ENCODE results near the gene MRPL55.

MRPL55 gene

DNA sequence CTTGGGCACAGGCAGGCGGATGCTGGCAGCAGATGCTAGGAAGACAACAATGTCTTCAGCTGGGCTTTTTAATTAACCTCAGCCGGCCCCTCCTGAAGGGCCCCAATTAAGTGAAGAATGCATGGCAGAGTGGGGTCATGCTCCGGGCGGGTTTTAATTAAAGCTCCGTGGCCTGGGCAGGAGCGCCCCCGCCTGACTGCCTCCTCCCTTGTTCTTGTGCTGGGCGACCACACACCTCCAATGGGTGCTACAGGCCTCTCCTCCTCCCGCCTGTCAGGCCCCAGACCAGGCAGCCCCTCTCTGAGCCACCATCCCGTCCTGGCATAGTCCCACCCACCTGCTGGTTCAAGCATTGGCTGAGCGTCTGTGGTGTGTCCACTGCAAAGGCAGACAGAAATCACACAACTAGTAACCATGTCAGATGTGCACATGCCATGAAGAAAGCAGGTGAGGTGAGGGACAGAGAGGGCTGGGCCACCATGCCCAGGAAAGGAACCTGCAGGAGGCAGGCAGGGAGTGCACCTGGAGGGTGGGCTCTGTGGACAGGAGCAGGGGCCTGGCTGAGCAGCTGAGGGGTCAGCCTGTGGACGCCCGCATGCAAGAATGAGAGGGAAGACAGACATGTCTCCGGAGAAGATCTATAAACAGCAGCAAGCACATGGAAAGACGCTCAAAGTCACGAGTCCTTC is 35.1 kb downstream of the MRPL55 start:
- DNase-seq (ENCODE audit: low read depth, low spot score): no peak
- TF ChIP-seq, protein P1, sequence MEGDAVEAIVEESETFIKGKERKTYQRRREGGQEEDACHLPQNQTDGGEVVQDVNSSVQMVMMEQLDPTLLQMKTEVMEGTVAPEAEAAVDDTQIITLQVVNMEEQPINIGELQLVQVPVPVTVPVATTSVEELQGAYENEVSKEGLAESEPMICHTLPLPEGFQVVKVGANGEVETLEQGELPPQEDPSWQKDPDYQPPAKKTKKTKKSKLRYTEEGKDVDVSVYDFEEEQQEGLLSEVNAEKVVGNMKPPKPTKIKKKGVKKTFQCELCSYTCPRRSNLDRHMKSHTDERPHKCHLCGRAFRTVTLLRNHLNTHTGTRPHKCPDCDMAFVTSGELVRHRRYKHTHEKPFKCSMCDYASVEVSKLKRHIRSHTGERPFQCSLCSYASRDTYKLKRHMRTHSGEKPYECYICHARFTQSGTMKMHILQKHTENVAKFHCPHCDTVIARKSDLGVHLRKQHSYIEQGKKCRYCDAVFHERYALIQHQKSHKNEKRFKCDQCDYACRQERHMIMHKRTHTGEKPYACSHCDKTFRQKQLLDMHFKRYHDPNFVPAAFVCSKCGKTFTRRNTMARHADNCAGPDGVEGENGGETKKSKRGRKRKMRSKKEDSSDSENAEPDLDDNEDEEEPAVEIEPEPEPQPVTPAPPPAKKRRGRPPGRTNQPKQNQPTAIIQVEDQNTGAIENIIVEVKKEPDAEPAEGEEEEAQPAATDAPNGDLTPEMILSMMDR (IDR thresholded peaks at IDR 0.05; ENCODE audit: insufficient read depth, low read length, missing control alignments): no peak
- ChIA-PET POLR2A (interaction anchor here (0.5 to 1.4 kb wide), 2 partner anchors 8 to 176 kb away, joined by 4 read pairs; partner anchors contain the start of gene ARF1), CTCF (interaction anchor here (0.9 to 1.7 kb wide), 7 partner anchors 8 to 311 kb away, joined by 3 to 12 read pairs (median 4); partner anchors contain the start of gene ARF1)
- no peak overlapping the region for H3K4me3 ChIP-seq (ENCODE audit: low read depth, low read length)

DNA sequence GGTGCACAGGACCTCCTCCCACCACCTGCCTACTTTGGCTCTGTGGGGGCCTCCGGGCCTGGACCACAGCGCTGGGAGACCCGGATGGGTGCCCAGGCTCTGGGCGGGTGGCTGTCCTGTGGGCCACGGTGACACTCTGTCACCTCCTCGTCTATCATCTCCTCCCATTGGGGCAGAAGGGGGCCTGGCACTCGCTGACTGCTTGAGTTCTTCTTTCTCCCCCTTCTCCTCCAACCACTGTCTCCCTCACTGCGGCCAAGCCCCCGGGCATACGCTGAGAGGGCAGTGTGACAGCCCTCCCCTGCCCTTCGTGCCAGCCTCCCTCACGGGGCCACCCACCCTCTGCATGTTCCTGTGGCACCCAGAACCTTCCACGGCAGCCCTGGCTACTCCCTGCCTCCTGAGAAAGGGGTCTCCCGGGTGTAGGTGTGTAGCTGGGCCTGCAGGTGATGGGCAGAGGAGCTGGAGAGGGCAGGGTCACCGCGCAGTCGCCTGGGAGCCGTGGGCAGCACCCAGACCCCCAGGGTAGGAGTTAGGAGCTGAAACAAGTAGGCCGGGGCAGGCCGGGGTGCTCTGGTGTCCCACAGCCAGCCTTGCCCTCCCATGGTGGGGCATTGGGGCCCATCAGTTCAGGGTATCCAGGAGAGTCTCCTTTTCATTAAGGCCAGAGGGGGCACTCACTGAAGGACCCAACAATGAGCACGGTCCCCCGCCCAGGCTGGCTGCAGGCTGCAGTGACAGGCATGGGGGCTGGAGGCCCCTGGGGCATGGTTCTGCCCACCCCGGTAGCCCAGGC is 35.8 kb downstream of the MRPL55 start:
- ChIA-PET POLR2A (interaction anchor here (1.4 kb wide), 1 partner anchor 9 kb away, joined by 4 read pairs; the partner anchor contains the start of gene ARF1), CTCF (interaction anchor here (1.1 to 1.7 kb wide), 5 partner anchors 9 to 310 kb away, joined by 3 to 12 read pairs (median 4); partner anchors contain the start of gene ARF1)
- DNase-seq (ENCODE audit: low read depth, low spot score): no peak
- H3K4me3 ChIP-seq (ENCODE audit: low read depth, low read length): no peak overlapping the region
- TF ChIP-seq, protein P1 (IDR thresholded peaks at IDR 0.05; ENCODE audit: insufficient read depth, low read length, missing control alignments): no peak

DNA sequence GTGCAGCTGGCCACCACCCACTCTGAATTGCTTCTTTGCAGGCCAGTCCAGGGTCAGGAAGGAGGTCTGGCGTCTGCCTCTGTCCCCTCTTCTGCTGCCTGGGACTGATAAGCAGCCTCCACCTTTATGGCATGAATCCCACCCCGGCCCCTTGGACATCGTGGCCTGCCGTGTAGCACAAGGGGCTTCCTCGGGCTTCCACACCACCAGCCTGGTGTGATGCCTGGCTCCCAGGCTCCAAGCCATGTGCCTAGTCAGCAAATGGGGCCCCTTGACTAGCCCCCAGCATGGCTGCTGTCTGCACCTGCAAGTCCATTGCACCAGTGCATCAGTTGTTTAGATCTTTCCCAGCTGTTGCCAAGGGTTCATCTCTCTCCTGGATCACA is 36.4 kb downstream of the MRPL55 start:
- ChIA-PET CTCF (no interaction called here), POLR2A (no interaction called here)
- TF ChIP-seq, protein P1 (IDR thresholded peaks at IDR 0.05; ENCODE audit: insufficient read depth, low read length, missing control alignments): no peak
- DNase-seq (ENCODE audit: low read depth, low spot score): no peak
- H3K4me3 ChIP-seq (ENCODE audit: low read depth, low read length): no peak overlapping the region

DNA sequence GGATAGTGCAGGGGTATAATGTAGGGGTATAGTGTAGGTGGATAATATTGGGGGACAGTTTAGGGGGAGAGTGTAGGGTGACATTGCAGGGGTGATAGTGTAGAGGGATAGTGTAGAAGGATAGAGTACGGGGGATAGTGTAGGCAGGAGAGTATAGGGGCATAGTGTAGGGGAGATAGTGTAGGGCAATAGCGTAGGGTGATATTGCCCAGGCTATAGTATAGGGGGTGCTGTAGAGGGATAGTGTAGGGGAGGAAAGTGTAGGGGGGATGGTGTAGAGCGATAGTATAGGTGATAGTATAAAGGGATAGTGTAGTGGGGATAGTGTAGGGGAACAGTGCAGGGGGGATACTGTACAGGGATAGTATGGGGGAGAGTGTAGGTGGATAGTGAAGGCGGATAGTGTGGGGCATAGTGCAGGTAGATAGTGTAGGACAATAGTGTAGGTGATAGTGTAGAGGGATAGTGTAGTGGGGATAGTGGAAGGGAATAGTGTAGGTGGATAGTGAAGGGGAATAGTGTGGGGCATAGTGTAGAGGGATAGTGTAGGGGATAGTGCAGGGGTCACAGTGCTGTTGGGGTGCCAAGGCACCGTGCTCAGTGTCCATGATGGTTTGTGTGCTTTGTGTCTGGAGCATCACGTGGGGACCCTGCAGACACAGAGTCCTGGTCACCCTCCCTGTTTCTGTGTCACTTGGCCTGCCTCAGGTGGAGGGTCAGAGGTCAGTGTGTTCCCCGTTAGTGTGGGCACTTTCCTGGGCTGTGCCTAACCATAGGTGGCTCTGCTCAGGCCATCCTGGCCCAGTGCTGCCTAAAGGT is 37.1 kb downstream of the MRPL55 start:
- ChIA-PET CTCF (no interaction called here), POLR2A (no interaction called here)
- DNase-seq (ENCODE audit: low read depth, low spot score): no peak
- TF ChIP-seq, protein P1 (IDR thresholded peaks at IDR 0.05; ENCODE audit: insufficient read depth, low read length, missing control alignments): no peak
- H3K4me3 ChIP-seq (ENCODE audit: low read depth, low read length): no peak overlapping the region

DNA sequence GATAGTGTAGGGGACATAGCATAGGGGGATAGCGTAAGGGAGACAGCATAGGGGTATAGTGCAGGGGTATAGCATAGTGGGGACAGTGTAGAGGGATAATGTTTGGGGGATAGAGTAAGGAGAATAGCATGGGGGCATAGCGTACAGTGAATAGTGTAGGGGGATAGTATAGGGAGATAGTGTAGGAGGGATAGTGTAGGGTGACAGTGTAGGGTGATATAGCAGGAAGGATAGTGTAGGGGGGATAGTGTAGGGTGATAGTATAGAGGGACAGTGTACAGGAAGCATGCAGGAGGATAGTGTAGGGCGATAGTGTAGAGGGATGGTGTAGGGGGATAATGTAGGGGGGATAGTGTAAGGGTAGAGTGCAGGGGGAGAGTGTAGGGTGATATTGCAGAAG is 38.2 kb downstream of the MRPL55 start:
- ChIA-PET POLR2A (no interaction called here), CTCF (no interaction called here)
- TF ChIP-seq, protein P1 (IDR thresholded peaks at IDR 0.05; ENCODE audit: insufficient read depth, low read length, missing control alignments): no peak

More for the DNA sequence above, 38.2 kb downstream of the MRPL55 start:
- no peak overlapping the region for H3K4me3 ChIP-seq (ENCODE audit: low read depth, low read length)
- no peak for DNase-seq (ENCODE audit: low read depth, low spot score)
